HG02571 (cell line): Measurements from ENCODE around the gene CHD9.
"Not testable (repeated sequence)": the region's sequence is repeated elsewhere in the genome, so short reads cannot be mapped to it uniquely, and the experiment has no call there.

Experiments
- ATAC-seq: cut with Tn5 transposase; IDR thresholded peaks from one replicate; pipeline ENCODE4 v1.9.1; 2021; ENCODE audit warnings: mild to moderate bottlenecking, moderate library complexity; ENCODE audit not compliant: unreplicated experiment

Gene CHD9

DNA sequence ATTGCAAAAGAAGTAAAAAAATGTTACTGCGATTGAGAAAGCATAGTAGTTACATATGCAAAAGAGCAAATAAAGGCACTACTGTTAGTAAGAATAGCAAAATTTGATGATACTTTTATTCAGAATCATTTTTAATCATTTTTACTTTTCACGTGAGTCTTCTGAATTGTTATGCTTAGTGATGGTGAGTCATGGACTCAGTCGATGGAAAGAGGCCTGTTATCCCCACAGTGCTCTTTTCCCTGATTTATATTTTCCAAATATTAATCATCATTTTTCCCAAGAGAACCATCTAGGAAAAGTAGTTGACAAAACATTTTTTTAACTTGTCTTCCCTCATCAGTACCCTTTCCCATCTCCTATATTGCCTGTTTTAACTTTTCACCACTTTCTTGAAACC lies 181.1 kb downstream of the CHD9 start:
- ATAC-seq: no peak

DNA sequence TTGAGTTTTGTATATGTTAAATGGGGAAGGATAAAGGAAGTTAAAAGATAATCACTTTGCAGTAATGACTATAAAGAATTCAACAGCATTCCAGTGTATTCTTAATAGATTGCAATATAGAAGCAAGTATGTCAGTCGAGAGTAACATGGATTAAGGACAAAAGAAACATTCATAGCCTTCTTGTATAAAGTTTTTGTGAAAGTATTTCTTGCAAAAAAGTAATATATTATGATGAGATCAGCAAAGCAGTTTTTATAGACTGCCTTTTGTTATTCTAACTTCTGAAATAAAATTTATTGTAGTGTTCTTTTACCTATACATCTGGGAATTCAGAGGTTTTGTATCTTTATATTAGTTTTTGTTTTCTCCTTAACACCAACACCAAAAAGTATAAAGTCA lies 194.5 kb downstream of the CHD9 start:
- no peak for ATAC-seq

DNA sequence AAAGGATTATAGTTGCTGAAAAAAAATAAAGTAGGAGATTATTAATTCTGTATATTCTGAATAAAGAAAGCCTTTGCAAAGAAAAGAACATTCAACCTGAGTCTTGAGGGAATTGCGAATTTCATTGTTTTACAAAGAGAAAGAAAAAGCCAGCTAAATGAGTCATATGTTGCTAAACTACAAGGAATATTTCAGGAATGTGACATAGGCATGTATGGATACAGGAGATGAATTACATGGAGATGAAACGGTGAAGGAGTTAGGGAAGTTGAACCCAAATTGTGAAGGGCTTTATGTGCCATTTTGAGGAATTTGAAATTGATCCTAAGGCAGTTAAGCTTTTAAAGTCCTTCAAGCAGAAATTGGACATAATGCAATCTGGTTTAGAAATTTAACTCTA lies 202.2 kb downstream of the CHD9 start:
- no peak for ATAC-seq

DNA sequence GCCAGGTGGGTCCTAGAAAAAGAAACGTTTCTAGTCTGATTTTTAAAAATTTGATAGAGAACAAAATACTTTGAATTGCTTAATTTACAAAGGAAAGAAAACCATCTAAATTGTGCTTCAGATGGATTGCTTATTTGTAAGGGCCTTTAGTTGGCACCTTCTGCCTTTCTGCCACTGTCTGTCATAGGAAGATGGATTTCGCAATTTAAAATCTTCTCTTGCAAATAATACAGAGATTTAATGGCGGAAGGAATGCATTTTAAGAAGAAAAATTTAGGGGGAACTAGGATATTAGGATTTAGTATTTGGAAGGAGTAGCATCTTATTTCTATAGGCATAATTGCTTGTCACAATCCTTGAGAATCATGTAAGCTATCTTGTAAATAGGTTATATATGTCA lies 204.0 kb downstream of the CHD9 start:
- ATAC-seq: no peak

DNA sequence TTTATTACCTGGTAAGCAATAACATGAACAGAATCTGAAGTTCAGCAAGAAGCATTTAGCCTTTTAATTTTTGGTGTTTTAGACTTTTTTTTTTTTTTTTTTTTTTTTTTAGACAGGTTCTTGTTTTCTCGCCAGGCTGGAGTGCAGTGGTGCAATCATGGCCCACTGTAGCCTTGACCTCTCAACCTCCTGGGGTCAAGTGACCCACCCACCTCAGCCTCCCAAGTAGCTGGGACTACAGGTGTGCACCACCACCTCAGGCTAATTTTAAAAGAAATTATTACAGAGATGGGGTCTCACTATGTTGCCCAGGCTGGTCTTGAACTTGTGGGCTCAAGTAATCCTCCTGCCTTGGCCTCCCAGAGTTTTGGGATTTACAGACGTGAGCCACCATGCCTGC lies 206.5 kb downstream of the CHD9 start:
- ATAC-seq: no peak

DNA sequence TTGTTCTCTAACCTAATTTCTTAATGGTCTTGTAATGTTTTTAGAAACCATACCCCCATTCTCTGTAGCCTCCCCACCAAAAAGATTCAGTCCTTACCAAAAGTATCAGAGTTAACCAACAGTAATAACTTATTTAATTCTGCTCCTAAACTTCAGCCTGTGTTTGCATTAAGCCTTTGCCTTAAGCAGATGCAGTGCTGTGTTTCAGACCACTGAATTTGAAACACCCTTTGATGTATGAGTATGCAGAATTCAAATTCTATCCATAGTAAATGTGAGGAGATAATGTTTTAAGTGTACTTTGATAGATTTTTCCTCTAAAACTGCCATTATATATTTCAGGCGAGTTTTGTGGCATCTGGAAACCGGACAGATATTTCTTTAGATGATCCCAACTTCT lies 207.9 kb downstream of the CHD9 start:
- ATAC-seq: no peak

DNA sequence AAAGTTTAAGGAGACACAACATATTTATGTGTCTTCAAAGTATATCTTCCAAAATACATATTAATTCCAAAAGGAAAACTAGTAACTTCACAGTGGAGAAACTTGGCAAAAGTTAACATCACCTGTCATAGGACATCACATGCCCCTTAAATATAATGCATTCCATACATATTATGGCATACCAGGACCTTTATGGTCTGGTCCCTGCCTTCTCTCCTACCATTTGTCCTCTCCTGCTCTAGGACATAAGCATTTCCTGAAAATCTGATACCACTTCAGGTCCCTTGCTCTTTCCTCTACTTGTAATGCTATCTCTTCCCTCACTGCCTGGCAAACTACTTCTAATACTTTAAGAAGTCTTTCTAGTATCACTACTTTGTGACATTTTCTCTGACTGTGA lies 211.4 kb downstream of the CHD9 start:
- no peak for ATAC-seq

DNA sequence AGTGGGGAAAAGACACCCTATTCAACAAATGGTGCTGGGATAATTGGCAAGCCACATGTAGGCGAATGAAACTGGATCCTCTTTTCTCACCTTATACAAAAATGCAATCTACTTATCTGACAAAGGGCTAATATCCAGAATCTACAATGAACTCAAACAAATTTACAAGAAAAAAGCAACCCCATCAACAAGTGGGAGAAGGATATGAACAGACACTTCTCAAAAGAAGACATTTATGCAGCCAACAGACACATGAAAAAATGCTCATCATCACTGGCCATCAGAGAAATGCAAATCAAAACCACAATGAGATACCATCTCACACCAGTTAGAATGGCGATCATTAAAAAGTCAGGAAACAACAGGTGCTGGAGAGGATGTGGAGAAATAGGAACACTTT lies 223.7 kb downstream of the CHD9 start:
- ATAC-seq: not testable (repeated sequence)

DNA sequence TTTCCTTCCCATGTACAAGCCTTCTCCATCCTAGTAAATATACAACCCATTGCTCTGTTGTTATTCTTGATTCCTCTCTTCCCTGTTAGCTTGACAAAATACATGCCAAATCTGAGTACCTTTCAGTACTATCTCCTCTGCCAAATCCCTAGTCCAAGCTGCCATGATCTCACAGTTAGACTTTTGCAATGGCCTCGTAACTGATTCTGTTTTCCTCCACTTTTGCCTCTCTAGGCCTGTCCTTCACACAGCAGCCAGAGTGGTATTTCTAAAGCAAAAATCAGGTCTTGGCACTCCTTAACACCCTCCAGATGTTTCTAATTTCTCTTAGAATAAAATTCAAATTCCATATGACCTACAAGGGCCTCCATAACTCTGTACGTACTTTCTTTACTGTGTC lies 226.5 kb downstream of the CHD9 start:
- ATAC-seq: no peak

DNA sequence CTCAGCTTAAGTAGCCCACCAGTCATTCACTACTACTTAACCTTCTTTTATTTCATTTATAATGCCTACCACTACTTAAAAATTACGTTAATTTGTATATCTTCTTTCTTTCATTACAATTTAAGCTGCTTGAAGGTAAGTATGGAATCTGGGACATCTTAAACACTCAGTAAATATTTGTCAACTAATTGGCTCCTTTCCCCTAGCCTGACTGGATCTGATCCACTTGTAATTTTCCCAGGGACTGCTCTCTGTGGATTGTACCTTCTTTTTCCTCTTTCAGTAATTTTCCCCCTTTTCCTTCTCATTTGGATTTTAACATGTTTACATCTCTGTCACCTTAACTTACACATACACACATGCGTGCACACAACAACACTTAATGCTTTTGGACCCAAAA lies 227.1 kb downstream of the CHD9 start:
- no peak for ATAC-seq

DNA sequence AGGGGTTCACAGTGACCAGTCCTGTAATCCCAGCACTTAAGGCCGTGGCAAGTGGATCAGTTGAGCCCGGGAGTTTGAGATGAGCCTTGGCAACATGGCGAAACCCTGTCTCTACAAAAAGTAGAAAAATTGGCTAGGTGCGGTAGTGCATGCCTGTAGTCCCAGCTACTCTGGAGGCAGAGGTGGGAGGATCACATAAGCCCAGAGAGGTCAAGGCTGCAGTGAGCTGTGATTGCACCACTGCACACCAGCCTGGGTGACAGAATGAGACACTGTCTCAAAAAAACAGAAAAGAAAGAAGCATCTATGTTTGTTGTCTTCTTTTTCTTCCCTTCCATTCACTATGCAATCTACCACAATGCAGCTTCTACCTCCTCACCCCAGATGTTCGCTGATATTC lies 227.5 kb downstream of the CHD9 start:
- ATAC-seq: no peak

DNA sequence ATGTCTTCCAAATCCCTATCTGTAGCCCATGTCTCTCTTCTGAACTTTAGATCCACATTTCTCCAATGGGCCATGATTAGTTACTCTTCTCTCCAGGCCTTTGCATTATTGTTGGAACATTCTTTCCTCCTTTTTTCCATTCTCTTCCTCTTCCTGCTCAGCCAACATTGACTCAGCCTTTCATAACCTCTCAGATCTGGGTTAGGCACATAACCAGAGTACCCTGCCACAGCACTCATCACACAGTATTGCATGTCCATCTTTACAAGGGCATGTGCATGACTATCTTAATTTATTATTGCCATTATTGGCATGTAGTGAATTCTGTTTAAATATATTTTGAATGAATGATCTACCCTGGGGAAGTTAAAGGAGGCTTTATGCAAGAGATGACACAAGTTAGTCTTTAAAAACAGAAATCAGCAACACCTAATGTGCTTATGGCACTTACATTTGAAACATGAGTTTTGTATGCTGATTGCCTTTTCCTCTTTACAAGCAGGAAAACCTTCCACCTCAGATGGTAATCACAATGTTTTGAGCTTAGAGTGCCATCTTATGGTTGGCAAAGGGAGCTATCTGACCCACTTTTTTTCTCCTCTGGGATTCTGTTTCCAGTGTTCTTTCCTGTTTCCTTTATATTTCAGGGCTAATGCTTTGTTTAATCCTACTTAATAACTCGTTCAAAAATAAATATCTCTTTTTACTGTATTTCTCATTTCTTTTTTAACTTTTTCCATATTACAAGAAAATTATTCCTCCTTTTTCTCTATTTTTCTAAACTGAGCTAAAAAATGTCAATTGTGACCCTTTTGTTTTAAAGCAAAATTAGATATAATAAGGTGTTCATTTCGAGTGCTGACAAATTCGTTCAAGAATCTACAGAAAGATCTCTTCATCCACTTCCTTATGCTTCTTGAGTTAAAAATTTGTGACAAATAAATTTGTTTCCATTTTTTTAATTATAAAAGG lies 228.5 kb downstream of the CHD9 start:
- ATAC-seq: no peak

DNA sequence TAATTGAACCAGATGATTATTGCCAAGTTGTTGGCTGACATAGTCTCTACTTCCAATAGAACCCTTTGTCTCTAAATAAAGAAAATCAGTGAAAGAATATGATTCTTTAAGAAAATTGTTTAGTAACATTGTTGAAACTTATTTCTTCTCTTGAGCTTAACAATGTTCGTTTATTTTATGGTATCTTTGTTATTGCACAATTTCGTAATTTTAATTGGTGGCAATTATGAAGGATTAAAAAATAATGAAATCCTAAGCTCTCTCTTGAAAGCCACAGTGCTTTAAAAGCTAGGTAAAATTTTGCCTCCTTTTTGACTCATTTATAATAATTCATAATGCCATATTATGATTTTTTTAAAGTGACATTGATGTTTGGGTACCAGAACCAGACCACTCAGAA lies 230.4 kb downstream of the CHD9 start:
- ATAC-seq: no peak

DNA sequence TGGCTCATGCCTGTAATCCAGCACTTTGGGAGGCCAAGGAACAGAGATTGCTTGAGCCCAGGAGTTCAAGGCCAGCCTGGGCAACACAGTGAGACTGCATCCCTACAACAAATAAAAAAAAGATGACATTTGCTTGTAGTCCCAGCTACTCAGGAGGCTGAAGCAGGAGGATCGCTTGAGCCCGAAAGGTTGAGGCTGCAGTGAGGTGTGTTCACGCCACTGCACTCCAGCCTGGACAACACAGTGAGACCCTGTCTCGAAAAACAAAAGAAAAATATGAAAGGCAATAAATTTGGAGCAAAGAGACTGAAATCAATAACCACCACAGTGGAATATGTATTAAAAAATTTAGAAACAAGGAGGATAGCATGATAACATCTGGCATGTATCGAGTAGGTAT lies 235.7 kb downstream of the CHD9 start:
- ATAC-seq: no peak

DNA sequence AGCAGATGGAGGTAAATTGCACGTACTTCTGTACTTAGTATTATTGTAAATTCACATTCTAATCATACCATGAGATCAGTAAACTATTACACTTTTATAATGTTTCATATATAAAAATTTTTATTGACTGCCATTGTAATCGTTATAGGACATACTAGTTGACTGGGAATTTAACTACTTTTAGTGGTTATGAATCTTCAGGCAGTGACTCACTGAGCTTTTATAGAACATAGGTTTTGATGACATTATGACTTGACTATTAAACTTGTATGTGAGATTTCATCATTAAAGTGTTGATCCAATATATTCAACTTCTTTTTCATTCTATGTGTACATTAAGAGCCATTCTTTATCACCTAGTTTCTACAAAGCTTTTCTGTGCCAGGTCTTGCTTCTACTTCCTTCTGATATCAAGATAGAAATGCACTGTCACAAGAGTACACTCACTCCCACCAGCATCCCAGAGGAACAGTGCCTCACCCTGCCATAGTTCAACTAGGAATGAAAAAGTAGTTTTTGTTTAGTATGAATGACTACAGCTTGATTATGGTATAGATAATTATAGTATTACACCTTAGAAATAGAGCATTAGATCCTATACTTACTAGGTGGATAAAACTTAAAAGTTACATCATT lies 237.1 kb downstream of the CHD9 start:
- no peak for ATAC-seq

DNA sequence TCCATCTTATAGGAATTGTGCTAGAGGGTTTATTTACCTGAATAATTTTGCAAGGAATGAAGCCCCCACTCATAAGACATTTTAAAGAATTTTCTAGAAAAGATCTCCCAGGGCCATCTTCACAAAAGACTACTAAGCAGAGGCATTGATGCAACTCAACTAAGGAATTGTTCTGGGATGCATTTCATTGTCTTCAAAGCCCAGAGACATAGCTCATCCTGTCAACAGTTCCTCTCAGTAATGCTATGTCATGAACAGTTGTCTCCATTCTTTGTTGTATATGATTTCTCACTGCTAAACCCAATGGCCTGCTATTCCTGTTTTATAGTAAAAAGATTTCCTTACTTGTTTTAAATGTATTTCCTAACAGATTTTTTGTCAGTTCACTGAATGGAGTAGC lies 242.7 kb downstream of the CHD9 start:
- ATAC-seq: no peak

DNA sequence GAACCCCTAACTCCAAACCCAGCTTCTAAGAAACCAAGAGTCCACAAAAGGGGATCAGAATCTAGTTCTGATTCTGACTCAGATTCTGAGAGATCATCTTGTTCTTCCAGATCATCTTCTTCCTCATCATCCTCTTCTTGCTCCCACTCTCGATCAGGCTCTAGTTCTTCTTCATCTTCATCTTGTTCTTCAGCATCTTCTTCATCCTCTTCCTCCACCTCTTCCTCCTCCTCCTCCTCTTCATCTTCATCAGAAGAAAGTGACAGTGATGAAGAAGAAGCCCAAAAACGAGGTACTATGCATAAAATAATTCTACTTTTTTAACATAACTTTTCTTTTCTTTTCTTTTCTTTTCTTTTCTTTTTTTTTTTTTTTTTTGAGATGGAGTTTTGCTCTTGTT lies 249.5 kb downstream of the CHD9 start:
- no peak for ATAC-seq

DNA sequence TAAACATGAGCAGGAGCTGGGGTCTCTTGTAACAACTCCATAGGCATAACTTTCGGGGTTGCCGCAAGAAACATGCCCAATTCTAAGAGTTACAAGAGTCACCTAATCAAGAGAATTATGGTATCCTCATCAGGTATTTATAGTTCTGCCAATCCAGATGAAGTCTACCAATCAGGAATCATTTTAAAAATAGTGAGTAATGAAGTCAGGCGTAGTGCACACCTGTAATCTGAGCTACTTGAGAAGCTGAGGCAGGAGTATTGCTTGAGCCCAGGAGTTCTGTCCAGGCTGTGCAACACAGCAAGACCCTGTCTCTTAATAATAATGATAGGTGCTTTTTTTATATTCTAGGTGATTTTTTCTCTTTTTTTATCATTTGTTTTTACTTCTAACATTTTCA lies 251.0 kb downstream of the CHD9 start:
- ATAC-seq: no peak

DNA sequence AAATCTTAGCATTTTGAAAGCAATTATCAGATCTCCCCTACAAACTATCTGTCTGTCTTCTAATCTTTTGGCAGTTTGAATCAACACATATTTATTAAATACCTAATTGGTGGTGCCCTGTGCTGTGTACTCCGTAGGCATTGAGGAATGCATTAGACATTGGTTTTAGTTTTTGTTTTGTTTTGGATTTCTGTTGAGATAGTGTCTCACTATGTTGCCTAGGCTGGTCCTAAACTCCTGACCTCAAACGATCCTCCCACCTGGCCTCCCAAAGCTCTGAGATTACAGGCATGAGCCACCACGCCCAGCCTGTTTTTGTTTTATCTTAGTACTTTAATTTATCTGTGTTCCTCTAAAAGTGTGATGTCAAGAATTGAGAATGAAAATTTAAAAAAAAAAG lies 254.7 kb downstream of the CHD9 start:
- no peak for ATAC-seq

DNA sequence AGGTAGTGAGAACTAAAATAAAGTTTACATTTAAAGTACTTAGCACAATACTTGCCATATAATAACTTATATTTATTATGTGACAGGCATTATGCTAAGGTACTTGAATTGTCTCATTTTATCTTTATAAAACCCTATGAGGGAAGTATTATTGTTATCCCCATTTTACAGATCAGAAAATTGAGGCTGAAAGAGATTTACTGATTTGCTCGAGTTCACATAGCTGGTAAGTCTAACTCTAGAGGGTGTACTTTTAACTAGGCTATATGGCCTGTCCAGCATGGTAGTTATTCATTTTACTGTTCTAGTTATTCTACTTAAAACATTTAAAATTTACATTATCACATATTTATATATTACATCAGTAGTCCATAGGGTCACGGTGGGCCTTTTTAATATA lies 266.2 kb downstream of the CHD9 start:
- no peak for ATAC-seq

DNA sequence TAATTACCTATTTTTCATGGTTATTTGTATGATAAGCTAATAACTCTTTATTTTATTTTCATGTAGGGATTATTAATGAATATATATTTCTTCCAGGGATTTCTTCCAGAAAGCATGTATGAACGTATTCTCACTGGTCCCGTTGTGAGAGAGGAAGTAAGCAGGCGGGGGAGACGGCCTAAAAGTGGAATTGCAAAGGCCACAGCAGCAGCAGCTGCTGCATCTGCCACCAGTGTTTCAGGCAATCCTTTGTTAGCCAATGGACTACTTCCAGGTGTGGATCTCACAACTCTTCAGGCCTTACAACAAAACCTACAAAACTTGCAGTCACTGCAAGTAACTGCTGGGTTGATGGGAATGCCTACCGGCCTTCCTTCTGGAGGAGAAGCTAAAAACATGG lies 269.1 kb downstream of the CHD9 start:
- no peak for ATAC-seq

DNA sequence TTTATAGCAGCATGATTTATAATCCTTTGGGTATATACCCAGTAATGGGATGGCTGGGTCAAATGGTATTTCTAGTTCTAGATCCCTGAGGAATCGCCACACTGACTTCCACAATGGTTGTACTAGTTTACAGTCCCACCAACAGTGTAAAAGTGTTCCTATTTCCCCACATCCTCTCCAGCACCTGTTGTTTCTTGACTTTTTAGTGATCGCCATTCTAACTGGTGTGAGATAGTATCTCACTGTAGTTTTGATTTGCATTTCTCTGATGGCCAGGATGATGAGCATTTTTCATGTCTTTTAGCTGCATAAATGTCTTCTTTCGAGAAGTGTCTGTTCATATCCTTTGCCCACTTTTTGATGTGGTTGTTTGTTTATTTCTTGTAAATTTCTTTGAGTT lies 276.2 kb downstream of the CHD9 start:
- not testable (repeated sequence) for ATAC-seq
